ENCODE results near the gene LARGE1.

Gene LARGE1

DNA sequence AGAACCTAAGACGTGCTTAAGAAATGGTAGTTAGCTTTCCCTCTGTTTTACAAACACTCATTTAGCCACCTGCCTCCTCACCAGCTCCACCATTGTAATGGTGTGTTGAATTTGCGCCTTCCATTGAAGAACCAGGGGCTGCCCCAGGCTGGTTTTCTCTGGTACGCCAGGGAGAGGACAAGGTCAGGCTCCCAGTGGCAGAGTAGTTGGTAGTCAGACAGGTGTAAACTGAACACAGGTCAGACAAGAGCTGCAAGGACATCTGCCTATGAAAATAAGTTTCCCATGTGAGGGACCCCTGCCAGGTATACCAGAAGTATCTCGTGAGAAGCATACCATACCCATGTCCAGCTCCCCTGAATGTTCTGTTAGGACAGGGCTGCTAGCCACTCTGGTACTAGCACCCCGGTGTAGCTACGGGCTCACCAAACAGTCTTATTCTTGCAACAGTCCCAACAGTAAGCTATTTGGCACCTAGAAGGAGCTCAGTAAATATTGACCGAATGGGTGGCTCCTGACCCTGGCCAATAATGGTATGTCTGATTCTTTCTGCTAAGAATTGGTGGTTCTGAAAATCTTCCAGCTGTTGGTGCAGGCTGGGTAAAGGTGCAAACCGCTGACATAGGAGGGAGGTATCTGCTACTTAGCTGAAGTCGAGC, 359.0 kb downstream of the LARGE1 start:
- Histone ChIP-seq H3K9me3 (ENCODE audit: low read length) (no peaks in the 10 kb centered on the region), H3K4me2 (ENCODE audit: low read length) (no peak overlapping the region), H3K9ac (ENCODE audit: low read length) (no peak overlapping the region), H3K36me3 (ENCODE audit: insufficient read depth, low read length) (no peaks in the 10 kb centered on the region), H3F3A (ENCODE audit: insufficient read depth, low read length) (no peaks in the 10 kb centered on the region), H3K9me2 (ENCODE audit: low read depth, low read length) (no peaks in the 10 kb centered on the region), H4K20me1 (ENCODE audit: insufficient read depth, low read length) (no peaks in the 10 kb centered on the region), H3K27ac (ENCODE audit: low read depth, low read length, poor library complexity, severe bottlenecking) (no peak overlapping the region), H3K79me2 (ENCODE audit: insufficient read depth, low read length) (no peaks in the 10 kb centered on the region), H3K4me3 (ENCODE audit: low read depth, low read length, poor library complexity, severe bottlenecking) (no peak overlapping the region), H2AFZ (ENCODE audit: low read length) (no peak overlapping the region), H3K27me3 (ENCODE audit: insufficient read depth, low read length) (no peaks in the 10 kb centered on the region), H3K4me1 (ENCODE audit: insufficient read depth, low read length, severe bottlenecking) (peaks cover 25% of the 10 kb centered on the region)
- TF ChIP-seq EZH2 (IDR thresholded peaks at IDR 0.05; ENCODE audit: borderline replicate concordance, low read length): no peak
- TF ChIP-seq, protein P1, sequence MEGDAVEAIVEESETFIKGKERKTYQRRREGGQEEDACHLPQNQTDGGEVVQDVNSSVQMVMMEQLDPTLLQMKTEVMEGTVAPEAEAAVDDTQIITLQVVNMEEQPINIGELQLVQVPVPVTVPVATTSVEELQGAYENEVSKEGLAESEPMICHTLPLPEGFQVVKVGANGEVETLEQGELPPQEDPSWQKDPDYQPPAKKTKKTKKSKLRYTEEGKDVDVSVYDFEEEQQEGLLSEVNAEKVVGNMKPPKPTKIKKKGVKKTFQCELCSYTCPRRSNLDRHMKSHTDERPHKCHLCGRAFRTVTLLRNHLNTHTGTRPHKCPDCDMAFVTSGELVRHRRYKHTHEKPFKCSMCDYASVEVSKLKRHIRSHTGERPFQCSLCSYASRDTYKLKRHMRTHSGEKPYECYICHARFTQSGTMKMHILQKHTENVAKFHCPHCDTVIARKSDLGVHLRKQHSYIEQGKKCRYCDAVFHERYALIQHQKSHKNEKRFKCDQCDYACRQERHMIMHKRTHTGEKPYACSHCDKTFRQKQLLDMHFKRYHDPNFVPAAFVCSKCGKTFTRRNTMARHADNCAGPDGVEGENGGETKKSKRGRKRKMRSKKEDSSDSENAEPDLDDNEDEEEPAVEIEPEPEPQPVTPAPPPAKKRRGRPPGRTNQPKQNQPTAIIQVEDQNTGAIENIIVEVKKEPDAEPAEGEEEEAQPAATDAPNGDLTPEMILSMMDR (IDR thresholded peaks at IDR 0.05; ENCODE audit: low read length): no peak

DNA sequence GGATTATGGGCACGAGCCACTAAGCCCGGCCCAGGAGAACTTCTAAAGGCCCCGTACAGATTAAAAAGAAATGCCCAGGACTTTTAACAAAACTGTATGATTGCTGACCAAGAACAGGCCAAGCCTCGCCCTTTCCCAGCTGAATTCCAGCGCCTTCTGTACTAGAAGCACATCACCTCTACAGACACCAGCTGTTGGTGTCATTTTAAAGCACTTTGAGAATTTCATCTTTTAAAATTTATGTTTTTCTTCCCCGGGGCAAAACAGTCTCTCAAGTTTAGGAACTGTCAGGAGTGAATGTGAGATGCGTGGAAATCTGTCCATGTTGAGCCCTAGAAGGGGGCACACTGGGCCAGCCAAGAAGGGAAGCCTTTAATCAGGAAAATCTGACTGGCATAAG, 362.4 kb downstream of the LARGE1 start:
- Histone ChIP-seq H3K9ac (ENCODE audit: low read length) (no peak overlapping the region), H4K20me1 (ENCODE audit: insufficient read depth, low read length) (no peaks in the 10 kb centered on the region), H3K36me3 (ENCODE audit: insufficient read depth, low read length) (no peaks in the 10 kb centered on the region), H3K4me2 (ENCODE audit: low read length) (no peak overlapping the region), H3K9me2 (ENCODE audit: low read depth, low read length) (no peaks in the 10 kb centered on the region), H3K4me3 (ENCODE audit: low read depth, low read length, poor library complexity, severe bottlenecking) (no peak overlapping the region), H3K4me1 (ENCODE audit: insufficient read depth, low read length, severe bottlenecking) (no peaks in the 10 kb centered on the region), H3F3A (ENCODE audit: insufficient read depth, low read length) (no peaks in the 10 kb centered on the region), H3K27ac (ENCODE audit: low read depth, low read length, poor library complexity, severe bottlenecking) (no peak overlapping the region), H3K27me3 (ENCODE audit: insufficient read depth, low read length) (no peaks in the 10 kb centered on the region), H3K9me3 (ENCODE audit: low read length) (no peaks in the 10 kb centered on the region), H3K79me2 (ENCODE audit: insufficient read depth, low read length) (no peaks in the 10 kb centered on the region), H2AFZ (ENCODE audit: low read length) (no peak overlapping the region)
- TF ChIP-seq, protein P1 (IDR thresholded peaks at IDR 0.05; ENCODE audit: low read length): no peak
- no peak for TF ChIP-seq EZH2 (IDR thresholded peaks at IDR 0.05; ENCODE audit: borderline replicate concordance, low read length)

DNA sequence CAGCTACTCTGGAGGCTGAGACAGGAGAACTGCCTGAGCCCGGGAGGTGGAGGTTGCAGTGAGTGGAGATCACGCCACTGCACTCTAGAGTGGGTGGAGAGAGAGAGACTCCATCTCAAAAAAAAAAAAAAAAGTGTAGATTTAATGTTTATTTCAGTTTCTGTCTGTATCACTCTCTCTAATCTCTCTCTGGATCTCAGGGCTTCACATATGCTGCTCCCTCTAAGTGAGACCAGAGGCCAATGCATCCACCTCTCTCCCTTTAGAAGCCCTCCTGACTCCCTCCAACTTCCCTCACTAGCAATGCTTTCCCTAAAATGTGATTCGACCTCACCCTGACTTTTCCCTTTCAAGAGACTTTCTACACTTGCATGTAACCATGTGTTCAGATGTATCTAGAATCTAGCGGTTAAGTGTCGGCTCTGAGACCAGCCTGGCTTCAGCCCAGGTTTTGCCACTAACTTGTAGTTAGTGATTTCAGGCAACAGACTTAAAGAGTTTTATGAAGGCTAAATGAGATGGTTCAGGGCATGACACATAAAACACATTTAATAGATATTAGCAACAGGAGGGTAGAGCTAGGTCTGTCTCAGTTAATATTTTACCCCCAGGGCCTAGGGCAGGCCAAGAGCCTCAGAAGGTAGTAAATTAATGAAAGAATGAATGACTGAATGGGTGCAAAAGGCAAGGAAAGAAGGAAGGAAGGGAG, 364.3 kb downstream of the LARGE1 start:
- no peak overlapping the region for H3K9ac ChIP-seq (ENCODE audit: low read length)
- H3K36me3 ChIP-seq (ENCODE audit: insufficient read depth, low read length): no peaks in the 10 kb centered on the region
- H3K27ac ChIP-seq (ENCODE audit: low read depth, low read length, poor library complexity, severe bottlenecking): no peak overlapping the region
- H3K9me2 ChIP-seq (ENCODE audit: low read depth, low read length): no peaks in the 10 kb centered on the region
- no peak overlapping the region for H2AFZ ChIP-seq (ENCODE audit: low read length)
- H4K20me1 ChIP-seq (ENCODE audit: insufficient read depth, low read length): no peaks in the 10 kb centered on the region
- no peaks in the 10 kb centered on the region for H3K27me3 ChIP-seq (ENCODE audit: insufficient read depth, low read length)
- no peaks in the 10 kb centered on the region for H3F3A ChIP-seq (ENCODE audit: insufficient read depth, low read length)
- H3K4me3 ChIP-seq (ENCODE audit: low read depth, low read length, poor library complexity, severe bottlenecking): no peak overlapping the region
- TF ChIP-seq, protein P1 (IDR thresholded peaks at IDR 0.05; ENCODE audit: low read length): no peak
- TF ChIP-seq EZH2 (IDR thresholded peaks at IDR 0.05; ENCODE audit: borderline replicate concordance, low read length): no peak
- H3K4me2 ChIP-seq (ENCODE audit: low read length): no peak overlapping the region
- no peaks in the 10 kb centered on the region for H3K4me1 ChIP-seq (ENCODE audit: insufficient read depth, low read length, severe bottlenecking)
- H3K9me3 ChIP-seq (ENCODE audit: low read length): no peaks in the 10 kb centered on the region
- H3K79me2 ChIP-seq (ENCODE audit: insufficient read depth, low read length): no peaks in the 10 kb centered on the region
